ENCODE results near the gene NSUN6. TPM values are rescaled to one million over a fixed set of nuclear protein-coding genes. Genes with fewer than 3 reads are reported as not detected.

The NSUN6 gene
- total RNA-seq, 1 donor from 2014 or later: 7.2 TPM

DNA sequence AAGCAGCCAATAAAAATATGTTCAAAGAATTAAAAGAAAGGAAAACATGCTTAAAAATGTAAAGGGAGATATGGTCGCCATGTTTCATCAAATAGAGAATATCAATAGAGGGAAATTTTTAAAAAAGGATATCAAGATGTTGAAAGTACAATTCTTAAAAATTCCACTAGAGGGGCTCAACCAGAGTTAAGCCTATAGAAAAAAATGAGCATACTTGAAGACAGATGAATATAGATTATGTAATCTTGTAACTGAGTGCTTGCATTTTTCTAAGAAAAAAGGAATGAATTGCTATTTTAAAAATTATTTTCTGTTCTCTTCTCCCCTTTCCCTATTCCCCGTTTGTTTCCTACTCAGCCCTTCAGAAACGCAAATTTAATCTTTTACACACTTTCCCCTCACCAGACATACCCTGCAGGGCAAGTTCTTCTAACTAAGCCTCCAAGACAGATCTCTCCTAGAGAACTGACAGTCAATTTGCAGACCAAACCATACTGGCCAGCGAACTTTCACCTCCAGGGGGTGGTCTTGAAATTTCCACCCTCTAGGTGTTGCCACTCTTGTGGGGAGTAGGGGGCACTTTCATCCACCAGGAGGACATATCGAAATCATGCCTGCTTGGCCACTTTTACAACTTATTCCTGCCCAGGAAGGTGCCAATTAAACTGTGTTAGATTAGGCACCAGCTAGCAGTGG, 67.7 kb downstream of the NSUN6 start:
- H3K4me3 ChIP-seq (ENCODE audit: low read depth, low read length): no peak overlapping the region
- TF ChIP-seq, protein P1, sequence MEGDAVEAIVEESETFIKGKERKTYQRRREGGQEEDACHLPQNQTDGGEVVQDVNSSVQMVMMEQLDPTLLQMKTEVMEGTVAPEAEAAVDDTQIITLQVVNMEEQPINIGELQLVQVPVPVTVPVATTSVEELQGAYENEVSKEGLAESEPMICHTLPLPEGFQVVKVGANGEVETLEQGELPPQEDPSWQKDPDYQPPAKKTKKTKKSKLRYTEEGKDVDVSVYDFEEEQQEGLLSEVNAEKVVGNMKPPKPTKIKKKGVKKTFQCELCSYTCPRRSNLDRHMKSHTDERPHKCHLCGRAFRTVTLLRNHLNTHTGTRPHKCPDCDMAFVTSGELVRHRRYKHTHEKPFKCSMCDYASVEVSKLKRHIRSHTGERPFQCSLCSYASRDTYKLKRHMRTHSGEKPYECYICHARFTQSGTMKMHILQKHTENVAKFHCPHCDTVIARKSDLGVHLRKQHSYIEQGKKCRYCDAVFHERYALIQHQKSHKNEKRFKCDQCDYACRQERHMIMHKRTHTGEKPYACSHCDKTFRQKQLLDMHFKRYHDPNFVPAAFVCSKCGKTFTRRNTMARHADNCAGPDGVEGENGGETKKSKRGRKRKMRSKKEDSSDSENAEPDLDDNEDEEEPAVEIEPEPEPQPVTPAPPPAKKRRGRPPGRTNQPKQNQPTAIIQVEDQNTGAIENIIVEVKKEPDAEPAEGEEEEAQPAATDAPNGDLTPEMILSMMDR (conservative IDR thresholded peaks at IDR 0.05; ENCODE audit: low read depth, low read length): no peak
- no peak for DNase-seq (ENCODE audit: low read depth)

DNA sequence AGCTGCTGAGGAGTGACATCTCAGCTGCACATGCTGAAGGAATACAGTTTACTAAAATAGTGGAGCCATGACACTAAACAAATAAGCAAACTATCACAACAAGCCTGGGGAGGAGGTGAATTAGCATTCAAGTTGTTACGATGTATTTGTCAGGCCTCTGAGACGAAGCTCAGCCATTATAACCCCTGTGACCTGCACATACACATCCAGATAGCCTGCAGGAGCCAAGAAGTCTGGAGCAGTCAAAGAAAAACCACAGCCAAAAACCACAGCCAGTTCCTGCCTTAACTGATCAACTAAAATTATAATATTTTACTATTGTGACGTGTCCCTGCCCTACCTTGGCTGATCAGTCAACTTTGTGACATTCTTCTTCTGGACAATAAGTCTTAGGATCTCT, 68.6 kb downstream of the NSUN6 start:
- DNase-seq (ENCODE audit: low read depth): no peak
- TF ChIP-seq, protein P1 (conservative IDR thresholded peaks at IDR 0.05; ENCODE audit: low read depth, low read length): no peak
- no peak overlapping the region for H3K4me3 ChIP-seq (ENCODE audit: low read depth, low read length)

DNA sequence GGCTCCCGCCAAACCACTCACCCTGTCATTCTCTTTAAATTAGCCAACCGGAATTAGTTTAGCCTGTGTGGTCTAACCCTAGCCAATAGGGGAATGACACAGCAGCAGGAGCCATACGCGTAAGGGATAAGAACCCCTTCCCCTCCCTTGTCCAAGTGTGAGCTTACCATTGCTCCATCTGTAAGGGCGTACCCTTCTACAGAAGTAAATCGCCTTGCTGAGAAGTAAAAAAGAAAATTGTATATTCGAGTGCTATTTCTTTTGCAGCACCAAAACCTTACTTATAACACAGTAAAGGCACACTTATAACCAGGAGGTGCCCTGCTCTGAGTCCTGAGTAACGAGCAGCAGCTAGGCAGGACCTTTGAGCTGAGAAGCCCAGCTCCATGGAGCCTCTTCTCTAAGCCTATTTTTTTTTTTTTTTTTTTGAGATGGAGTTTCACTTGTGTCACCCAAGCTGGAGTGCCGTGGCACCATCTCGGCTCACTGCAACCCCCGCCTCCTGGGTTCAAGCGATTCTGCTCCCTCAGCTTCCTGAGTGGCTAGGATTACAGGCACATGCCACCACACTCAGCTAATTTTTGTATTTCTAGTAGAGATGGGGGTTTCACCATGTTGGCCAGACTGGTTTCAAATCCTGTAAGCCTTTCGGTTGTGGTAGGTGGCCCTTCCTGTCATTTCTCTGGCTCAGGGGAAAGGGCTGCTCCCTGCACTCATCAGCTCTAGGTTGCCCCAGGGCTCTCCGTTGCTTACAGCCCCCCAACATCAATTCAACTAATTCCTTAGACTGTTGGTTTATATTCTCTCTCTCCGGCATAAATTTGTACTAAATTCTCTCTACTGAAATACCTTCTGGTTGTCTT, 73.3 kb downstream of the NSUN6 start:
- no peak for DNase-seq (ENCODE audit: low read depth)
- TF ChIP-seq, protein P1 (conservative IDR thresholded peaks at IDR 0.05; ENCODE audit: low read depth, low read length): no peak
- H3K4me3 ChIP-seq (ENCODE audit: low read depth, low read length): no peak overlapping the region

DNA sequence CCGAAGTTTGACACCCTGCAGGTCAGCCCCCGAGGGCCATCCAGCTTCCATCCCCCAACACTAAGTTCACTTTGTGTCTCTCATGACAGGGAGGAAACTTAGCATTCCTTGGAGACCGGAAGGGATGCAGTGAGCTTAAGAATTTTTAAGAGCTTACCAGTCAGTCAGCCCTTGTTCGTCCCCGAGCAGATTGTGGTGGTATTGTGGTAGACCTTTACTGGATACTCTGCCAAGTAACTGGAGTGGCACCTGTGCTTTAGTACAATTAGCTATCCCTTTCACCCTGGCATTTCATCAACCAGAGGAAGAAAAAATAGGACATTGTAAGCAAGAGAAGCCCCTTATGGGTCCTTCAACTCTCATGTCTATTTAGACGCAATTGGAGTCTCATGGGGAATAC, 74.8 kb downstream of the NSUN6 start:
- TF ChIP-seq, protein P1 (conservative IDR thresholded peaks at IDR 0.05; ENCODE audit: low read depth, low read length): no peak
- no peak for DNase-seq (ENCODE audit: low read depth)
- H3K4me3 ChIP-seq (ENCODE audit: low read depth, low read length): no peak overlapping the region

DNA sequence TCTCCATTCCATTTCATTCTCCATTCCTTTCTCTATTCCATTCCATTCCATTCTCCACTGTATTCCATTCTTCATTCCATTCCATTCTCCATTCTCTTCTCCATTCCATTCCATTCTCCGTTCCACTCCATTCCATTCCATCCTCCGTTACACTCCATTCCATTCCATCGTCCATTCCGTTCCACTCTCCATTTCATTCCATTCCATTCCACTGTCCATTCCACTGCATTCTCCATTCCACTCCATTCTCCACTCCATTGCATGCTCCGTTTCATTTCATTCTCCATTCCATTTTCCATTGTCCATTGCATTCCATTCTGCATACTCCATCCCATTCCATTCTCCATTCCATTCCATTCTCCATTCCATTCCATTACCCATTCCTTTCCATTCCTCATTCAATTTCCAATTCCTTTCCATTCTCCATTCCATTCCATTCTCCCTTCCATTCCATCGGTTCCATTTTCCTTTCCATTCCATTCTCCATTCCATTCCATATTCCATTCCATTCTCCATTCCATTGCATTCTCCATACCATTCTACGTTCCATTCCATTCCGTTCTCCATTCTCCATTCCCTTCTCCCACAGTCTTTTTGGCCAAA, 78.3 kb downstream of the NSUN6 start:
- TF ChIP-seq, protein P1 (conservative IDR thresholded peaks at IDR 0.05; ENCODE audit: low read depth, low read length): no peak
- no peak for DNase-seq (ENCODE audit: low read depth)
- H3K4me3 ChIP-seq (ENCODE audit: low read depth, low read length): no peak overlapping the region

DNA sequence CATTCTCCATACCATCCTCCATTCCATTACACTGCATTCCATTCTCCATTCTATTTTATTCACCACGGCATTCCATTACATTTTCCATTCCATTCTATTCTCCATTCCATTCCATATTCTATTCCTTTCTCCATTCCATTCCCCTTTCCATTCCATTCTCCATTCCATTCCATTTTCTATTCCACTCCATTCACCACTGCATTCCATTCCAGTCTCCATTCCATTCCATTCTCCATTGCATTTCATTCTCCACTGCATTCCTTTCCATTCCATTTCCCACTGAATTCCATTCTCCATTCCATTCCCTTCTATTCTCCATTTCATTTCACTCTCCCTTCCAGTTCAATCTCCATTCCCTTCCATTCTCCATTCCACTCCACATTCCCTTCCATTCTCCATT, 79.6 kb downstream of the NSUN6 start:
- DNase-seq (ENCODE audit: low read depth): no peak
- H3K4me3 ChIP-seq (ENCODE audit: low read depth, low read length): no peak overlapping the region

More for the DNA sequence above, 79.6 kb downstream of the NSUN6 start:
- TF ChIP-seq, protein P1 (conservative IDR thresholded peaks at IDR 0.05; ENCODE audit: low read depth, low read length): no peak

Measured in epithelial cell of proximal tubule (primary cell).